SK-N-SH (cell line): ENCODE data around the gene OSTF1.

Source experiments
- CTCF ChIP-seq: fragments of 200-600 bp; sonication (generic); IDR thresholded peaks from 2 replicates; pipeline ENCODE4 v1.6.1; 2017; ENCODE audit warnings: antibody characterized with exemption, mild to moderate bottlenecking, moderate library complexity
- EZH2phosphoT487 ChIP-seq: fragments of 200-600 bp; sonication (generic); IDR thresholded peaks from 2 replicates; pipeline ENCODE4 v1.6.1; 2017; ENCODE audit warnings: low read depth, mixed run types, mild to moderate bottlenecking, antibody characterized with exemption, moderate library complexity, borderline replicate concordance
- POLR2AphosphoS5 ChIP-seq: IDR thresholded peaks from 2 replicates; pipeline ENCODE4 v1.6.1; 2012; ENCODE audit warnings: low read depth, low read length
- RAD21 ChIP-seq: IDR thresholded peaks from 2 replicates; pipeline ENCODE4 v1.6.1; 2012; ENCODE audit warnings: mild to moderate bottlenecking, low read length
- RCOR1 ChIP-seq: fragments of 150-350 bp; IDR thresholded peaks from 2 replicates; pipeline ENCODE4 v1.6.1; 2017; ENCODE audit warnings: antibody characterized with exemption, low read length
- RXRA ChIP-seq: IDR thresholded peaks from 2 replicates; pipeline ENCODE4 v1.4.0; 2012; ENCODE audit warnings: low read depth, mild to moderate bottlenecking, borderline replicate concordance
- TAF1 ChIP-seq: IDR thresholded peaks from 2 replicates; pipeline ENCODE4 v1.6.1; 2012; ENCODE audit warnings: low read depth, mild to moderate bottlenecking, low read length, moderate library complexity, borderline replicate concordance
- YY1 ChIP-seq: IDR thresholded peaks from 2 replicates; pipeline ENCODE4 v1.4.0; 2012; ENCODE audit warnings: low read depth, mild to moderate bottlenecking

- no peak for TF ChIP-seq CTCF
- no peak for TF ChIP-seq EZH2phosphoT487
- no peak for TF ChIP-seq RCOR1
- no peak for TF ChIP-seq RXRA
- no peak for TF ChIP-seq TAF1
- TF ChIP-seq YY1: no peak
- no peak for TF ChIP-seq RAD21
- TF ChIP-seq POLR2AphosphoS5: no peak
These were observed 2.7 kb upstream of the OSTF1 start for GRCh38 chr9:75085640-75086039.
